GM12874 (cell line): ENCODE data around the gene AKR1B15.

Source experiments
- CTCF ChIP-seq: IDR thresholded peaks from 2 replicates; pipeline ENCODE4 v1.5.1; 2011; ENCODE audit warnings: low read depth, mild to moderate bottlenecking, control low read depth, low read length, moderate library complexity; ENCODE audit not compliant: insufficient read depth

AKR1B15 gene

GRCh38 chr7:134546955-134547354, 2.0 kb upstream of the AKR1B15 start:
- no peak for TF ChIP-seq CTCF

GRCh38 chr7:134547397-134548054, 1.4 kb upstream of the AKR1B15 start:
- TF ChIP-seq CTCF = peak; percentile 77

GRCh38 chr7:134549366-134549765, 456 bp downstream of the AKR1B15 start:
- TF ChIP-seq CTCF = no peak

GRCh38 chr7:134552105-134552504, 3.2 kb downstream of the AKR1B15 start:
- no peak for TF ChIP-seq CTCF

GRCh38 chr7:134553976-134554375, 5.1 kb downstream of the AKR1B15 start:
- TF ChIP-seq CTCF = peak; percentile 33

- TF ChIP-seq CTCF = no peak
Measured at GRCh38 chr7:134554417-134554966, 5.6 kb downstream of the AKR1B15 start.

- TF ChIP-seq CTCF = no peak
Measured at GRCh38 chr7:134557391-134557790, 8.5 kb downstream of the AKR1B15 start.
